Measurements from ENCODE around the gene SHROOM1.
A peak's percentile ranks its signal among the peaks of the same experiment; 100 is the strongest.

The SHROOM1 gene

GRCh38 chr5:132825033-132825833, 5.2 kb downstream of the SHROOM1 start:
- Mint-ChIP-seq H3K36me3 (ENCODE audit: low read depth) (peaks cover 20% of the 10 kb centered on the region), H3K4me3 (no peak overlapping the region), H3K9me3 (no peaks in the 10 kb centered on the region), H3K4me1 (ENCODE audit: low read depth) (peaks cover 30% of the 10 kb centered on the region), H3K27ac (no peak overlapping the region), H3K27me3 (peaks cover 90% of the 10 kb centered on the region)
- intact Hi-C loops (cut with micrococcal nuclease): no loop called here

DNA sequence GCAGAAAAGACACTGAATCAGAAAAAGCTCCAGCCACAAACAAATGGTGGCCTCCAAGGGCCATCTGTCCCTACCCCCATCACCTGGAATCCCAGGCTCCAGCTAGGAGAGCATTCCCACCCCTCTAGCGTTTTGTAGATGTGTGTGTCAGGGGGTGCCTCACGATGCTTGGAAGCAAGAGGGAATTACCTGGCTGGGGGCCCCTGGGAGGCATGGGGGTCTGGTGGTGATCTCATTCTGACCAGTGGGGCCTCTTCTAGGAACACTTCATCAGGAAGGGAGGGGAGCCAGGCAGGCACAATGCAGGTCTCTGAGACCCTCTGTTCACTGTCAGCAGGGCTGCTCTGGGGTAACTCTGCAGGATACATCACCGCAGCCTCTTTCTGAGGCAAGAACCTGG, 6.0 kb downstream of the SHROOM1 start:
- intact Hi-C loops (cut with micrococcal nuclease): no loop called here
- Mint-ChIP-seq H3K36me3 (ENCODE audit: low read depth) (peaks cover 15% of the 10 kb centered on the region), H3K27me3 (peaks cover 91% of the 10 kb centered on the region), H3K4me1 (ENCODE audit: low read depth) (peaks cover 30% of the 10 kb centered on the region), H3K4me3 (no peak overlapping the region), H3K27ac (no peak overlapping the region), H3K9me3 (no peaks in the 10 kb centered on the region)

- peaks cover 91% of the 10 kb centered on the region for H3K27me3 Mint-ChIP-seq
- no peak overlapping the region for H3K27ac Mint-ChIP-seq
- H3K9me3 Mint-ChIP-seq: no peaks in the 10 kb centered on the region
- intact Hi-C loops (cut with micrococcal nuclease): no loop called here
- H3K4me3 Mint-ChIP-seq: no peak overlapping the region
- peaks cover 28% of the 10 kb centered on the region for H3K4me1 Mint-ChIP-seq (ENCODE audit: low read depth)
- peaks cover 15% of the 10 kb centered on the region for H3K36me3 Mint-ChIP-seq (ENCODE audit: low read depth)
These were observed 6.9 kb downstream of the SHROOM1 start for GRCh38 chr5:132823481-132824050.

DNA sequence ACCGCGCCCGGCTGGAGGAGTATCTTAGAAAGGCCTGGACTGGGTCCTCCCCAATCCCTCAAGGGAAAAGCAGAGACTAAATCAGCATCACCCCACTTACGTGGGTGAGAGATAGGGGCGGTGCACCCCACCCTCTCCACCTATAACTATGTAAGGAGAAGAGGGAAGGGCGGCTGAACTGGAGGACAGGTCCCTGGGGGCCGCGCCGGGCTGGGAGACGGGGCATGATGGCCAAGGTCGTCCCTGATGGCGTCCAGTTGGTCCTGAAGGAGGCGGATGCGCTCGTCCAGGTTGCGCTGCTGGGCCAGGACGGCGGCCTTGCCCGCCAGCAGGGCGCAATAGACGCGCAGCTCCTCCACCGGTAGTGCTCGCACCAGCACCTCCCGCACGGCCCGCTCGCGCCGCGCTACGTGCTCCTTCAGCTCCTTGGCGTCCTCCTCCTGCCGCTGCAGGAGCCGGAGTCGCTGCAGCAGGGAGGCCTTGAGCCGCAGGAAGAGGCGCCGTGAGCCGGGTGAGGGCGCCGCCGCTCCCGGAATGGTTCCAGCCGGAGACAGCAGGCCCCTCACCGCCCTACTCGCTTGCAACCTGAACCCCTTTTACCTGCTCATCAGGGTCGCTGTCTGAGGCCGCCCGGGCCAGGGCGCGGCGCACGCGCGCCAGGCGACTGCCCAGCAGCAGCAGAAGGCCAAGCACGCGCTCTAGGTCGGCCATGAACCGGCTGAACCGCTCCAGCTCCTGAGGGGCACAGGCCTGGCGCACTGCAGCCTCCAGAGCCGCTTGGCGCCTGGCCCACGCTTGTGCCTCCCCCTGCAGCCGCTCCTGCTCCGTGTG, 7.6 kb downstream of the SHROOM1 start:
- intact Hi-C loops (cut with micrococcal nuclease): no loop called here
- Mint-ChIP-seq H3K4me3 (peak overlapping the region; percentile 56), H3K4me1 (ENCODE audit: low read depth) (peaks cover 28% of the 10 kb centered on the region), H3K27me3 (peaks cover 90% of the 10 kb centered on the region), H3K36me3 (ENCODE audit: low read depth) (peaks cover 15% of the 10 kb centered on the region), H3K9me3 (no peaks in the 10 kb centered on the region), H3K27ac (no peak overlapping the region)

DNA sequence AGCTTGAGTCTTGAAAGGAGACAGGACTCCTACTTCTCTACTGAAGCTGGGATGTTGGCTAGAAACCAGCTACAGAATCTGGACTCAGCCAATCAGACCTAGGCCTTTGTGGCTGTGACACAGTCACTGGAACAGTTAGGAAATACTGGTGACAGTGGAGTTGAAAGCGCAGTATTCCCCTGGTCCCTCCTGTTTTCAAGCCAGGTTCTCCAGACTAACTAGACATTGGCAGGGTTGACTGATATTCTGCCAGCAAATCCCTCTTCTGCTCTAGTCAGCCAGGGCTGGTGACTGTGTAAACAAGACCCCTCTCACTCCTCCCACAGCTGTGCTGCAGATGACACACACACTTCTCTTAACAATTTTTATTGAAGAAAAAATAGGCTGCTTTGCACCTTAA, 8.7 kb downstream of the SHROOM1 start:
- intact Hi-C loops (cut with micrococcal nuclease): no loop called here
- peaks cover 10% of the 10 kb centered on the region for H3K36me3 Mint-ChIP-seq (ENCODE audit: low read depth)
- peaks cover 28% of the 10 kb centered on the region for H3K4me1 Mint-ChIP-seq (ENCODE audit: low read depth)
- no peaks in the 10 kb centered on the region for H3K9me3 Mint-ChIP-seq
- no peak overlapping the region for H3K4me3 Mint-ChIP-seq
- H3K27ac Mint-ChIP-seq: no peak overlapping the region
- H3K27me3 Mint-ChIP-seq: peaks cover 80% of the 10 kb centered on the region

- intact Hi-C loops (cut with micrococcal nuclease): no loop called here
- Mint-ChIP-seq H3K9me3 (no peaks in the 10 kb centered on the region), H3K27ac (no peak overlapping the region), H3K27me3 (peaks cover 76% of the 10 kb centered on the region), H3K4me1 (ENCODE audit: low read depth) (peaks cover 28% of the 10 kb centered on the region), H3K4me3 (no peak overlapping the region), H3K36me3 (ENCODE audit: low read depth) (peaks cover 9% of the 10 kb centered on the region)
These were observed 9.1 kb downstream of the SHROOM1 start for GRCh38 chr5:132821350-132821749.

DNA sequence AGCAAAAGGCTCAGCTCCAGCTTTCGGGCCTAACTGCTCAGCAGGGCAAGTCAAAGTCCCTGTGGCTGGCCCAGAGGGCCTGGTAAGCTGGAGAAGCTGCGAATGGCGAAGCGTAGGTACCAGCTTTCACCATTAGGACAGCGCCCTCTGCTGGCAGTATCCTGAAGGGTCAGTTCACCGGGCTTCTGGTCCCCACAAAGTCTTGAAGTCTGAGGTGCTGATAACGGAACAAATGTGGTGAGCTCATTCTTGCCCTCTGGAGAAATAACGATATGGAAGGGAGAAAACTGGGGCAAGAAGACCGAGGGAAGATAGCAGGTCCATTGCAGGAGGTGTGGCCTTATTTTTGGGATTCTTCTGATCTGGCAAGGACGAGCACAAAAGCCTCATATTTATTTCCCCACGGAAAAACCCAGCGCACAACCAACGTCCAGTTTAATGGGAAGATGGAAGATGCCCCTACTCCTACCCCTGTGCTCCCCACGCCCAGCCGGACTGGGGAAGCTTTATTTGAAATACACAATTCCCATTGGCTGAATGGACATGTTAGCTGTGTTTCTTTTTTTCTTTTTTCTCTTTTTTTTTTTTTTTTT, 10.2 kb downstream of the SHROOM1 start:
- H3K4me3 Mint-ChIP-seq: peak overlapping the region; percentile 14
- no peaks in the 10 kb centered on the region for H3K9me3 Mint-ChIP-seq
- H3K27ac Mint-ChIP-seq: no peak overlapping the region
- peaks cover 21% of the 10 kb centered on the region for H3K4me1 Mint-ChIP-seq (ENCODE audit: low read depth)
- H3K36me3 Mint-ChIP-seq (ENCODE audit: low read depth): peaks cover 9% of the 10 kb centered on the region
- H3K27me3 Mint-ChIP-seq: peaks cover 71% of the 10 kb centered on the region
- intact Hi-C loops (cut with micrococcal nuclease): loop anchor here (1.0 kb wide), 2 partner anchors 65 to 434 kb away; no protein-coding TSS in a partner anchor

GRCh38 chr5:132819468-132819867, 11.0 kb downstream of the SHROOM1 start:
- Mint-ChIP-seq H3K9me3 (no peaks in the 10 kb centered on the region), H3K4me1 (ENCODE audit: low read depth) (peaks cover 21% of the 10 kb centered on the region), H3K36me3 (ENCODE audit: low read depth) (peaks cover under 1% of the 10 kb centered on the region), H3K4me3 (peak overlapping the region; percentile 73), H3K27me3 (peaks cover 71% of the 10 kb centered on the region), H3K27ac (no peak overlapping the region)
- intact Hi-C loops (cut with micrococcal nuclease): no loop called here

DNA sequence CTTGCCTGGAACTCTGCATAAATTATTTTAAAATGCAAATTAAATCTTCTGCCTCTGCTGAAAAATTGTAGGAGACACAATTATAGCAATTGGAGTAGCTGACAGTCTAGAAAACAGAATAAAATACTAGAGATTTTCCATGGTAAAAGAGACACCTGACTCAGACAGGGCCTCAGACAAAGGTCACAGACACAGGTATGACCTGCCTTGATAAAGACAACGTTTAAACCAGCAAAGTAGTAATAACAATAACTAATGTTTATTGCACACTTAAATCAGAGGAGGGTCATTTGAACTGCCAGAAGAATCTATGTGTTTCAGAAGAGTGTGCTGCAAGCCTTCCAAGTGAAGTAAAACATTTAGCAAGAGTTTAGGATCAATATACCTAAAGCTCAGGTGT, 13.4 kb downstream of the SHROOM1 start:
- H3K36me3 Mint-ChIP-seq (ENCODE audit: low read depth): no peaks in the 10 kb centered on the region
- H3K4me3 Mint-ChIP-seq: no peak overlapping the region
- H3K9me3 Mint-ChIP-seq: no peaks in the 10 kb centered on the region
- peaks cover 62% of the 10 kb centered on the region for H3K27me3 Mint-ChIP-seq
- peaks cover 24% of the 10 kb centered on the region for H3K4me1 Mint-ChIP-seq (ENCODE audit: low read depth)
- H3K27ac Mint-ChIP-seq: no peak overlapping the region
- intact Hi-C loops (cut with micrococcal nuclease): no loop called here

GRCh38 chr5:132816554-132816953, 13.9 kb downstream of the SHROOM1 start:
- intact Hi-C loops (cut with micrococcal nuclease): no loop called here
- Mint-ChIP-seq H3K9me3 (no peaks in the 10 kb centered on the region), H3K4me1 (ENCODE audit: low read depth) (peaks cover 24% of the 10 kb centered on the region), H3K27ac (no peak overlapping the region), H3K36me3 (ENCODE audit: low read depth) (no peaks in the 10 kb centered on the region), H3K4me3 (no peak overlapping the region), H3K27me3 (peaks cover 62% of the 10 kb centered on the region)

DNA sequence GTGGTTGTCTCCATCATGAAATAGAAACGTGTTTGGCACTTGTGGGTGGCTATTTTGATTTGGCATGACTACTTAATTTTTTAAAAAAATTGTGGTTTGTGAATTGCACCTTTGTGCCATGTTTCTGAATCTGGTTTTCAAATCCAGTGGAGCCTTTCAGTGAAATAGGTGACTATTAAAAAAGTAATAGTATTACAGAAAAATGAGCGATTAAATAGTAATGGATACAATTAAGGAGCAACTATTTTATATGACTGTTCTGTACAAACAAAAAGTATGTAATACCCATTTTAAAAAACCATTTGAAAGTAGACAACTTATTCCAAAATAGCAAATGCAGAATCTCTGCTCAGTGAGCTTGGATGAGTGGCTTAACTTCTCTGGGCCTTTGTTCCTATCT, 14.4 kb downstream of the SHROOM1 start:
- Mint-ChIP-seq H3K27me3 (peaks cover 60% of the 10 kb centered on the region), H3K4me1 (ENCODE audit: low read depth) (peaks cover 24% of the 10 kb centered on the region), H3K27ac (no peak overlapping the region), H3K4me3 (no peak overlapping the region), H3K9me3 (no peaks in the 10 kb centered on the region), H3K36me3 (ENCODE audit: low read depth) (no peaks in the 10 kb centered on the region)
- intact Hi-C loops (cut with micrococcal nuclease): no loop called here

- Mint-ChIP-seq H3K27me3 (peaks cover 62% of the 10 kb centered on the region), H3K9me3 (no peaks in the 10 kb centered on the region), H3K36me3 (ENCODE audit: low read depth) (no peaks in the 10 kb centered on the region), H3K4me3 (no peak overlapping the region), H3K27ac (no peak overlapping the region), H3K4me1 (ENCODE audit: low read depth) (peaks cover 24% of the 10 kb centered on the region)
- intact Hi-C loops (cut with micrococcal nuclease): no loop called here
These were observed 15.0 kb downstream of the SHROOM1 start for GRCh38 chr5:132815454-132815853.

- Mint-ChIP-seq H3K27me3 (peaks cover 61% of the 10 kb centered on the region), H3K9me3 (no peaks in the 10 kb centered on the region), H3K36me3 (ENCODE audit: low read depth) (no peaks in the 10 kb centered on the region), H3K27ac (no peak overlapping the region), H3K4me1 (ENCODE audit: low read depth) (peaks cover 17% of the 10 kb centered on the region), H3K4me3 (no peak overlapping the region)
- intact Hi-C loops (cut with micrococcal nuclease): loop anchor here (5.0 kb wide), 1 partner anchor 37 kb away; the partner anchor contains the start of gene SEPTIN8
These were observed 15.7 kb downstream of the SHROOM1 start for GRCh38 chr5:132814503-132815294.

Measured in dendritic cell treated with granulocyte-macrophage colony-stimulating factor and Interleukin-4, amounts not matched to agents 40 ng/mL and 50 ng/mL, for 4 days (primary cell).